Fibroblast of lung (primary cell): ENCODE measurements around the gene RASA1.

Source experiments
- EZH2 ChIP-seq: IDR thresholded peaks from 2 replicates; pipeline ENCODE4 v1.5.1; 2012; ENCODE audit warnings: low read length, control low read depth, mild to moderate bottlenecking; ENCODE audit errors: missing control alignments
- TF ChIP-seq, protein P1 (sequence below), 2 donors: IDR thresholded peaks in 1 of 2; conservative IDR thresholded peaks in 1 of 2; 1 replicate in 1 of 2; 2 replicates in 1 of 2; pipeline ENCODE4 v1.5.1; 2011 to 2012; ENCODE audit warnings: low read length in 2 of 2, control low read depth in 1 of 2, inconsistent platforms in 1 of 2, low read depth in 1 of 2, mild to moderate bottlenecking in 1 of 2

DNA sequence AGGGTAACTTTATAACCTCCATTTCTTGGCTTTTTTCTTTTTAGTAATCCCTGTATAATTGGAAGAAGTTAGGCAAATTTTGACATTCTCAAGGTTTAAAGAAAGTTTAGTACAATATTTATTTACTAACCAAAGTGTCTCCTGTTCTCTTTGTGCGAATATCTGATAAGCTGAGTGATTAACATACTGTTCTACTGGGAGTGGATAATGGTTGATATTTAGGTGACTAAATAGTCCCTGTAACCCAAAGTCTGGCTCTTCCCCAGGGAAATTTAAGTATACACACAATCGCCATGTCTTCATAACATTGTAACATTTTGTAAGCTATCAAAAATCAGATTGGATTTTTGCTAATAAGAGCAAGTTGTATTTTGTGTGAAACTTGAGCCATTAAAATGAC lies 105.0 kb downstream of the RASA1 start:
- TF ChIP-seq EZH2, result no peak
- TF ChIP-seq, protein P1, sequence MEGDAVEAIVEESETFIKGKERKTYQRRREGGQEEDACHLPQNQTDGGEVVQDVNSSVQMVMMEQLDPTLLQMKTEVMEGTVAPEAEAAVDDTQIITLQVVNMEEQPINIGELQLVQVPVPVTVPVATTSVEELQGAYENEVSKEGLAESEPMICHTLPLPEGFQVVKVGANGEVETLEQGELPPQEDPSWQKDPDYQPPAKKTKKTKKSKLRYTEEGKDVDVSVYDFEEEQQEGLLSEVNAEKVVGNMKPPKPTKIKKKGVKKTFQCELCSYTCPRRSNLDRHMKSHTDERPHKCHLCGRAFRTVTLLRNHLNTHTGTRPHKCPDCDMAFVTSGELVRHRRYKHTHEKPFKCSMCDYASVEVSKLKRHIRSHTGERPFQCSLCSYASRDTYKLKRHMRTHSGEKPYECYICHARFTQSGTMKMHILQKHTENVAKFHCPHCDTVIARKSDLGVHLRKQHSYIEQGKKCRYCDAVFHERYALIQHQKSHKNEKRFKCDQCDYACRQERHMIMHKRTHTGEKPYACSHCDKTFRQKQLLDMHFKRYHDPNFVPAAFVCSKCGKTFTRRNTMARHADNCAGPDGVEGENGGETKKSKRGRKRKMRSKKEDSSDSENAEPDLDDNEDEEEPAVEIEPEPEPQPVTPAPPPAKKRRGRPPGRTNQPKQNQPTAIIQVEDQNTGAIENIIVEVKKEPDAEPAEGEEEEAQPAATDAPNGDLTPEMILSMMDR (conservative IDR thresholded peaks at IDR 0.05 in 1 of 2, IDR thresholded peaks at IDR 0.05 in 1 of 2; ENCODE audit: low read depth in 1 of 2, low read length in 2 of 2), result no peak
